Embryonic facial prominence (tissue), 1 donor: ENCODE results near the gene IFITM10.

ENCODE experiments used
- DNase-seq: peaks from one replicate; pipeline ENCODE4 v3.0.0-alpha.2; 2016; ENCODE audit errors: extremely low spot score

The IFITM10 gene

GRCh38 chr11:1752907-1753228, 2.5 kb upstream of the IFITM10 start:
- DNase-seq = no peak

- DNase-seq = no peak
These were observed 1.9 kb upstream of the IFITM10 start for GRCh38 chr11:1751999-1752906.

- DNase-seq = no peak
These were observed 1.1 kb upstream of the IFITM10 start for GRCh38 chr11:1751531-1751921.

- no peak for DNase-seq
These were observed 590 bp upstream of the IFITM10 start for GRCh38 chr11:1750840-1751530.

- DNase-seq = no peak
These were observed 722 bp downstream of the IFITM10 start for GRCh38 chr11:1749395-1750351.

GRCh38 chr11:1748636-1749394, 1.6 kb downstream of the IFITM10 start:
- no peak for DNase-seq

GRCh38 chr11:1747753-1748635, 2.4 kb downstream of the IFITM10 start:
- no peak for DNase-seq

- DNase-seq = no peak
These were observed 3.2 kb downstream of the IFITM10 start for GRCh38 chr11:1746956-1747752.

- DNase-seq = no peak
These were observed 3.9 kb downstream of the IFITM10 start for GRCh38 chr11:1746511-1746931.

- no peak for DNase-seq
These were observed 4.6 kb downstream of the IFITM10 start for GRCh38 chr11:1745701-1746320.

GRCh38 chr11:1744891-1745700, 5.3 kb downstream of the IFITM10 start:
- DNase-seq = no peak

GRCh38 chr11:1744137-1744886, 6.1 kb downstream of the IFITM10 start:
- DNase-seq = no peak

- DNase-seq = no peak
These were observed 6.7 kb downstream of the IFITM10 start for GRCh38 chr11:1743585-1744136.

- DNase-seq = no peak
These were observed 7.4 kb downstream of the IFITM10 start for GRCh38 chr11:1742869-1743584.

- DNase-seq = no peak
These were observed 8.0 kb downstream of the IFITM10 start for GRCh38 chr11:1742371-1742770.

- DNase-seq = no peak
These were observed 8.7 kb downstream of the IFITM10 start for GRCh38 chr11:1741741-1742140.
